Measurements from ENCODE around the gene ANLN. TPM values are rescaled to one million over a fixed set of nuclear protein-coding genes. Genes with fewer than 3 reads are reported as not detected.

ANLN gene
- total RNA-seq, 1 donor from 2014 or later = 18.4 TPM

- peaks cover 6% of the 10 kb centered on the region for H3K4me1 Mint-ChIP-seq (ENCODE audit: low read depth, unreplicated experiment)
- H3K9me3 Mint-ChIP-seq (ENCODE audit: unreplicated experiment) = peaks cover 2% of the 10 kb centered on the region
- no peak overlapping the region for H3K4me3 Mint-ChIP-seq (ENCODE audit: unreplicated experiment)
- no peak for DNase-seq
- peaks cover 4% of the 10 kb centered on the region for H3K27me3 Mint-ChIP-seq (ENCODE audit: unreplicated experiment)
- peaks cover 16% of the 10 kb centered on the region for H3K36me3 Mint-ChIP-seq (ENCODE audit: unreplicated experiment)
- TF ChIP-seq CTCF (IDR thresholded peaks at IDR 0.05; ENCODE audit: partially characterized antibody, unreplicated experiment) = no peak
- no peak overlapping the region for H3K27ac Mint-ChIP-seq (ENCODE audit: unreplicated experiment)
Measured at GRCh38 chr7:36468370-36469101, 78.9 kb downstream of the ANLN start.

GRCh38 chr7:36469236-36469635 is 79.6 kb downstream of the ANLN start:
- Mint-ChIP-seq H3K27ac (ENCODE audit: unreplicated experiment) (no peak overlapping the region), H3K4me3 (ENCODE audit: unreplicated experiment) (no peak overlapping the region), H3K27me3 (ENCODE audit: unreplicated experiment) (peaks cover 4% of the 10 kb centered on the region), H3K4me1 (ENCODE audit: low read depth, unreplicated experiment) (peaks cover 6% of the 10 kb centered on the region), H3K9me3 (ENCODE audit: unreplicated experiment) (peaks cover 2% of the 10 kb centered on the region), H3K36me3 (ENCODE audit: unreplicated experiment) (peaks cover 16% of the 10 kb centered on the region)
- TF ChIP-seq CTCF (IDR thresholded peaks at IDR 0.05; ENCODE audit: partially characterized antibody, unreplicated experiment) = no peak
- no peak for DNase-seq

GRCh38 chr7:36472141-36472729 is 82.6 kb downstream of the ANLN start:
- peaks cover 6% of the 10 kb centered on the region for H3K4me1 Mint-ChIP-seq (ENCODE audit: low read depth, unreplicated experiment)
- no peak for TF ChIP-seq CTCF (IDR thresholded peaks at IDR 0.05; ENCODE audit: partially characterized antibody, unreplicated experiment)
- no peak for DNase-seq
- no peaks in the 10 kb centered on the region for H3K9me3 Mint-ChIP-seq (ENCODE audit: unreplicated experiment)
- H3K27ac Mint-ChIP-seq (ENCODE audit: unreplicated experiment) = no peak overlapping the region
- peaks cover 5% of the 10 kb centered on the region for H3K36me3 Mint-ChIP-seq (ENCODE audit: unreplicated experiment)
- H3K4me3 Mint-ChIP-seq (ENCODE audit: unreplicated experiment) = no peak overlapping the region
- H3K27me3 Mint-ChIP-seq (ENCODE audit: unreplicated experiment) = peaks cover 4% of the 10 kb centered on the region

GRCh38 chr7:36473454-36474282 is 84.0 kb downstream of the ANLN start:
- Mint-ChIP-seq H3K4me3 (ENCODE audit: unreplicated experiment) (no peak overlapping the region), H3K4me1 (ENCODE audit: low read depth, unreplicated experiment) (peaks cover 4% of the 10 kb centered on the region), H3K27me3 (ENCODE audit: unreplicated experiment) (no peaks in the 10 kb centered on the region), H3K27ac (ENCODE audit: unreplicated experiment) (no peak overlapping the region), H3K36me3 (ENCODE audit: unreplicated experiment) (no peaks in the 10 kb centered on the region), H3K9me3 (ENCODE audit: unreplicated experiment) (no peaks in the 10 kb centered on the region)
- TF ChIP-seq CTCF (IDR thresholded peaks at IDR 0.05; ENCODE audit: partially characterized antibody, unreplicated experiment) = peak; percentile 66
- peak; percentile 77 for DNase-seq

Data from glutamatergic neuron (in vitro differentiated cells).